GM18867 (cell line): ENCODE measurements around the gene FAM221A.
A peak's percentile ranks its signal among the peaks of the same experiment; 100 is the strongest.
"Not testable (repeated sequence)": the region's sequence is repeated elsewhere in the genome, so short reads cannot be mapped to it uniquely, and the experiment has no call there.

Experiments
- ATAC-seq: cut with Tn5 transposase; IDR thresholded peaks from one replicate; pipeline ENCODE4 v1.9.1; 2021; ENCODE audit warnings: mild to moderate bottlenecking, moderate library complexity; ENCODE audit not compliant: unreplicated experiment

Gene FAM221A, protein sequence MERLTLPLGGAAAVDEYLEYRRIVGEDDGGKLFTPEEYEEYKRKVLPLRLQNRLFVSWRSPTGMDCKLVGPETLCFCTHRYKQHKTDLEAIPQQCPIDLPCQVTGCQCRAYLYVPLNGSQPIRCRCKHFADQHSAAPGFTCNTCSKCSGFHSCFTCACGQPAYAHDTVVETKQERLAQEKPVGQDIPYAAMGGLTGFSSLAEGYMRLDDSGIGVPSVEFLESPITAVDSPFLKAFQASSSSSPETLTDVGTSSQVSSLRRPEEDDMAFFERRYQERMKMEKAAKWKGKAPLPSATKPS

DNA sequence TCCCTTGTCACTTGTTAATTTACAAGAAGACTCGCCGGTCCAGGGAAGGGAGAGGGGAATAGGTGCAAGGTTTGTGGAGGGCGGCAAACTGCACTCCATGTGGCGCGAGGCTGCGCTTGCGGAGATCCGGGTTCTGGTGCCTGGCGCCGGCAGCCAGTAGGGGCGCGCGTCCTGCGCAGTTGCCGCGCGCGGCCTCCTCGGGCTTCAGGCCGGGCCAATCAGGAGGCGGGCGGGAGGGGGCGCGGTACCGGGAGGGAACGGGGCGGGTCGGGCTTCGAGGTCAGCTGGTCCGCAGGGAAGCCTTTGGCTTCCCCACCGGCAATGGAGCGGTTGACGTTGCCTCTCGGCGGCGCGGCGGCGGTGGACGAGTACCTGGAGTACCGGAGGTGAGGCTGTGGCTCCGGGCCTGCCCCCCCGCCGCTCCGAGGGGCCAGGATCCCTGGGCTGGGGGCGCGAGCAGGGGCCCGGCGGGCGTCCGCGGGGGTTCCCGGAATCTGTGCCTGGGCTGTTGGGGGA lies at the start of gene FAM221A:
TSS of gene FAM221A (plus strand) at position 302 of the 516 bp plus-strand sequence. CDS start at position 322, 20 bp downstream.
- peak; percentile 99 for ATAC-seq

DNA sequence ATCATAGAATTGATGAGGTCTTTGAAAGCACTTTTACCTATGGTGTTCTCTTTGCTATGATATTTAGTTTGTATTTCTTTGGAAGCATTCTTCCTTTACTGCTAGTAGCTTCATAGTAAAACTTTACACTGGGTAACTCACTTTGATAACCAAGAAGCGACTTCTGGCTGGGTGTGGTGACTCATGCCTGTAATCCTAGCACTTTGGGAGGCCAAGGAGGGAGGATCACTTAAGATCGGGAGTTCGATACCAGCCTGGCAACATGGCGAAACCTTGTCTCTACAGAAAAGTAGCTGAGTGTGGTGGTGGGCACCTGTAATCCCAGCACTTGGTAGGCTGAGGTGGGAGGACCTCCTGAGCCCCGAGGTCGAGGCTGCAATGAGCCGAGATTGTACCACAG lies 46.6 kb upstream of the FAM221A start:
- ATAC-seq = no peak

- no peak for ATAC-seq
Measured at GRCh38 chr7:23645822-23646221, 34.2 kb upstream of the FAM221A start.

DNA sequence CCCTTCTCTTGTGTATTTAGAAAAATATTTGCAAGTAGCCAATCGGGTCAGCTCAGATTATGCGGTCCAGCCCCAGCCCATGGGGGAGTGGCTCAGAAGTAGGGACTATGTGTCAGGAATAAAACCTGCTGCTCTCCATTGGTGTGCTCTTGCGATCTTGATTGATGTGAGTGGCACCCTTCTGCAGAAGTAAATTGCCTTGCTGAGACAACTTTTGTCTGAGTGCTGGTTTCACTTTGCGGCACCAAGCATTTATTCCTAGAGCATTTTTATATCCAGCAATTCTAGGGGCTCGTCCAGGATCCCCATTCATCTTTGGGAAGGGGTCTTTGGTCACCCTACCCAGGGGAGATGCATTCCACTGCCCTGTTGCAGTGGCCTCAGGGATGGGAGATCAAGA lies 26.1 kb upstream of the FAM221A start:
- no peak for ATAC-seq

- ATAC-seq = no peak
Measured at GRCh38 chr7:23654508-23654907, 25.5 kb upstream of the FAM221A start.

DNA sequence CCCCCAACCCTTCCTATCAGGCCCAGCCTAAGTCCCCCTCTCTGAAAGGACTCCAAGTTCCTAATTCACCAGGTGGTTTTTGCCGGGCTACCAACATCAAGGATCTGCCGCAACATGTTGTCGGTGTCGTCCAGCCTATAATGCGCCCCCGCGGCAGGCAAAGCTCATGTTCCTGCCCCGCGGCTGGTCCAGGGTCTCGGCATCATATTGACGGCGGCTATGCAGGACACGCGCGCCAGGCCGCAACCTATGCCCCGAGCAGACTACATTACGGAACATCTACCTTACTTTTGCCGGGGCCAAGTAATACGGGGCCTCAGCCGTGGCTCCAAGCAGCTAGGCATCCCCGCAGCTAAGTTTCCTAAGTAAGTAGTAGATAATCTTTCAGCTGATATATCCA lies 24.6 kb upstream of the FAM221A start:
- no peak for ATAC-seq

- no peak for ATAC-seq
Measured at GRCh38 chr7:23658831-23659427, 21.1 kb upstream of the FAM221A start.

- ATAC-seq = no peak
Measured at GRCh38 chr7:23661385-23661784, 18.6 kb upstream of the FAM221A start.

DNA sequence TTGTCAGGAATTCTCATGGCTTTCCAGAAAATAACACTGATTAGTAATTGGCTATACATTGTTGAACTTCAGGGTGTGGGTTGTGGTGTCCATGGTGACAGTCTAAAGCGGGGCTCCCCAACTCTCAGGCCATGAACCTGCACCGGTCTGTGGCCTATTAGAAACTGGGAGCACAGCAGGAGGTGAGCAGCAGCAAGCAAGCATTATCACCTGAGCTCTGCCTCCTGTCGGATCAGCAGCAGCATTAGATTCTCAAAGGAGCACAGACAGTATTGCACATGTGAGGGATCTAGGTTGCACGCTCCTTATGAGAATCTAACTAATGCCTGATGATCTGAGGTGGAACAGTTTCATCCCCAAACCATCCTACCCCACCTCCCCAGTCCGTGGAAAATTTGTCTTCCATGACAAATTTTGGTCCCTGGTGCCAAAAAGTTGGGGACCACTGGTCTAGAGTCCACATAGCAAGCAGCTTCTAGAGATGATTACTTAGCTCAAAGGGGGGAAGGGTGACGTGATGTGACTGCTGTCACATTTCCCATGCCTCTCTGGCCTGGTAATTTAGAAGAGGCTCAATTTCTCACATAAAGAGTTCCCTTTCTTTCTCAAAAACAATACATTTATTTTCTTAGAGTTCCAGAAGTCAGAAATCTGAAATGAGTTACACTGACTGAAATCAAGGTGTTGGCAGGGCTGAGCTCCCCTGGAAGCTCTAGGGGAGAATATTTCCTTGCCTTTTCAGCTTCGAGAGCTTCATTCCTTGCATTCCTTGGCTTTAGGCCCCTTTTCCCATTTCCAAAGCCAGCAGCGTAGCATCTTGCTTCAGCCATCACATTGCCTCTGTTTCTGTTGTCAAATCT lies 17.6 kb upstream of the FAM221A start:
- ATAC-seq = no peak

DNA sequence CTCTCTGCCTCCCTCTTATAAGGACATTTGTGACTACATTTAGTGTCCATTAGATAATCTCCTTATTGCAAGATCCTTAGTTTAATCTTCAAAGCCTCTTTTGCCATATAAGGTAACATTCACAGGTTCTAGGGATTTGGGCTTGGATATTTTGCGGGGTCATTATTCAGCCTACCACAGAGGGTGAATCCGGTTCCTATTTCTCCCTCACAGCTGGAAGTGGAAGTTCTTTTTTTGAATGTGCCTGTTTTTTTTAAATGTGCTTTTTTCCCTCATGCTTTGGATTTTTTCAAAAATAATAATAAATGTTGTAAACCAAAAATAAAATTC lies 17.1 kb upstream of the FAM221A start:
- ATAC-seq = no peak

DNA sequence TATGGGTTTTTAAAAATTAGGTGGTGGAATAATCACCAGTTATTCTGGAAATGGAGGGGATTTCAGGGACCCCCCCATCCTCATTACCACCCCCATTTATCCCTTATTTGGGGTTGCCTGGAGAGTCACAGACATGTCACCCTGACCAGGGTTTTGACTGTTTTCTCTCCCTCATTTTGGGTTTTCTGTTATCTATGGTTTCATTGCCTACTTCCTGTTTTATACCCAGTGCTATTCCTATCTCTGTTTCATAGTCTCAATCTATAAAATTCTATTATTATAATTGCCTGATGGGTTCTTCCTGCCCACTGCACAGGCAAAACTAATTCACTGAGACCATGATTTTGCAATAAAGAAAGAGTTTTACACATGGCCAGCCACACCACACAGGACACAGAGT lies 15.9 kb upstream of the FAM221A start:
- ATAC-seq = no peak

DNA sequence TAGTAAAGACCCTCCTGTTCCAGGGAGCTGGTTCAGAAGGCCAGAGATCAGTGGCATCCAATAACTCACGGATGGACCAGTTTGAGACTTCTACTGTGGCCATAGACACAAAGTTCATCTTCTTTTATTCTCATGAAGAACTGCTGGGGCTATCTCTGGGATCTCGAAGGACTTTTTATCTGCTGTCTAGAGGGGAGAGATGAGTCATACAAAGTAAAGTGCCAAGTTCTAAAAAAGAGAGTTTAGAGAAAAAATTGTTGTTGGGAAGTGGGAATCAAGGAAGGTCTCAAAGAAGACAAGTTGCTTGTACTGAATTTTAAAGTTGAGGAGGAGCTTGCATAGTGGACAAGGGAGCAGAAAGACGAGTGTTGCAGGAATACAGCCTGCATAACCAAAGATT lies 8.0 kb upstream of the FAM221A start:
- ATAC-seq = no peak

DNA sequence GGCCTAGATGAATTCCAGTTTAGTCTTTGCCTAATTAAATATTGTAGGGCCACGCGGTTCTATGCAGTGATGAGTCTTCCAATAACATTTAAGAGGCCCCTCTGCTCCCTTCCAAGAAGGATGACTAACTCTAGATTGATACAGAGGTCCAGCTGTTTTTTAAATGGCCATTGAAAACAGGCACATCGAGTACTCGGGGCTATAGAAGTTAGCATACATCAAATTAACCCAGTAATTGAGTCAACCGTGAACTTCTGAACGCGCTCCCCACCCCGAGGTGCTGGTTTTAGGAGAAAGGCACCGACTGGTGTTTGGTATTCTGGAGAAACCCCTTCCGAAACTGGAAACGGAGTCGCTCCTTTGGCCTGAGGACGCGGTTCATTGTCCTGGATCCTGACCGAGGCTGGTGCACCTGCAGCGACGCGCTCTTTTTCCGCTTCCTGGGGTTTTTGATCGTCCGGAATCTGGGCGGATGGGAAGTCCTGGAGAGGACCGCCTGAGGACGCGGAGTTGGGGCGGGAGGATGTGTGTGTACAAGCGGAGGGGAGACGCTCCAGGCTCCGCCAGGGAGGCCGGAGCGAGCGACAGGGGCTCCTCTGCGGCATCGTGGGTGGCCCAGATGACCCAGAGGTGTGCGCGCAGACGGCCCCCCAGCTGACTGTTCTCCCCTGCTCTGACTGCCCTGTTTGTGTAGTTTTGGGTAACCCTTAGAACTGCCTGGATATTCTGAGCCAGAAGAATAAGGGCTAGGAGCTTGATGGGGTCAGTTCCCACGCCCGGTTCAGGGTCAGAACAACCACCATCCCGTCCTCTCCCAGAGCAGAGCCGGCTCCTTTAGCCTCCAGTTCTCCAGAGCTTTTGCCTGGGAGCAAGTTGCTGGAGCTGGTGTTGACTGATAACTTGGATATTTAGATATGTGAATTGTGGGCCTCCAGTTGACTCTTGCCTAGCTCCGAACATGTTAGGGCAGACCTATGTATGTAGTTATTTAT lies 711 bp downstream of the FAM221A start:
- ATAC-seq = peak; percentile 30

GRCh38 chr7:23684041-23684440 lies 4.0 kb downstream of the FAM221A start:
- not testable (repeated sequence) for ATAC-seq

GRCh38 chr7:23685731-23686130 lies 5.7 kb downstream of the FAM221A start:
- ATAC-seq = no peak

DNA sequence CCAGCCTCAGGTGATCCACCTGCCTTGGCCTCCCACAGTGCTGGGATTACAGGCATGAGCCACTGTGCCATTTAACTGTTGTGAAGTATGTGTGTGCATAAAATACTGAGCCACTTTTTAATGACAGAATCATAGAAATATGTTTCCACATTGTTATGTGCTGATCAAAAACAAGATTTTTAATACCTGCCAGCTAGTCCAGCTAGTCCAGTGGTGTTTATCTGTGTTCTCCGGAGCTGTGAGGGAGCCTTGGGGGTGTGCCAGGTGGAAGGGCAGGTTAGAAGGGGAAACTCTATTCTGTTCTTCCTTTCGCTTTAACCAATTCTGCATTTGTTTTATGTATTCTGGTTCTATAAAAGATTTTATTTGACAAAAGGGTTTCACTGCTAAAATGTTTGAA lies 7.0 kb downstream of the FAM221A start:
- ATAC-seq = no peak

- ATAC-seq = no peak
Measured at GRCh38 chr7:23689165-23689564, 9.2 kb downstream of the FAM221A start.

DNA sequence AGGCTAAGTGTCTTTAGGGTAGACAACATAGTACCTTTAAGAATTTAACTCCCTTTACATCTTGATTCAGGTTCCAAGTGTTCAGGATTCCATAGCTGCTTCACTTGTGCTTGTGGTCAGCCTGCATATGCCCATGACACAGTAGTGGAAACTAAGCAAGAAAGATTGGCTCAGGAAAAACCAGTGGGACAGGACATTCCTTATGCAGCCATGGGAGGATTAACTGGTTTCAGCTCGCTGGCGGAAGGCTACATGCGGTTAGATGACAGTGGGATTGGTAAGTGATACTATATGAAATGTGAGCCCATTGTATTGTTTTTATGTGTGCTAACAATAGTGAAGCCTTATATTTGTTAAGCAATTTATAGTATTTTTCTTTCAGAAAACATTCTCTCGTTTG lies 11.3 kb downstream of the FAM221A start:
- ATAC-seq = no peak

DNA sequence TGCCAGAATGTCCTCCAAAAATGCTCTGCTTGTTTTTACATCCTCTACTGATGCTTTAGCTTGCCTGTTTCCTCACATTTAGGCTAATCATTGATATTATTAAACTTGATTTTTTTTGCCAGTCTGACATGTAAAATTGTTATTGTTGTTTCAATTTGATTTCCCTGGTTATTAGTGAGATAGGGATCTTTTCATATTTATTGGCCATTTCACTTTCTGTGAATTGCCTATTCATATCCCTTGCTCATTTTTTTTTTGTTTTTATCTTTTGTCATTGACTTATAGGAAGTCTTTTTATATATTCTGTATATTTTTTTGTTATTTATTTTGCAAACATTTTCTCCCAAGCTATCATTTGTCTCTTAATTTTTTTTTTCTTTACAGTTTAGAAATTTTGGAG lies 13.2 kb downstream of the FAM221A start:
- no peak for ATAC-seq

DNA sequence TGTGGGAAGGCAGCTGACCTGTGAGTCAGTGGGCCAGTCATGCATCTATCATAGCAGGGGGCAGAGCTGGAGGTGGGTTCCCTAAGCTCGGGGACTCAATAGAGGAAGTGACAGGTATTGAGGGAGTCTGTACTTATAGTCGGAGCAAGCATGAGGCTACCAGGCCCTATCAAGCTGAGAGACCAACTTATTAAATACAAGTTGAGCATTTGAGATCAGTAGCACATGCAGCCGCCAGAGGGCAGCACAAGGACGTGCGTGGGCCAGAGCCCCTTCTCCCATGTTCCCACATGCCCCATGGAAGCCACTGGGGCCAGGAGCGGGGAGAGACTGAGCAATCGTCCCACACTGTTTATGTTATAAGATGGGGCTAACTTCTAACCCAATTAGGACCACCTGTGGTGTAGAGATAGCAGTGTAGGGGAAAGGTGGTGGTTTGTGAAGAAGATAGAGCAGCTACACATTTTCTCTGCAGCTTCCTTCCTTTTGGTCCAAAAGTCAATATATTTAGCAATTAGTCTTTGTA lies 17.0 kb downstream of the FAM221A start:
- ATAC-seq = peak; percentile 68
